ENCODE data around the gene BSG.

BSG gene

GRCh38 chr19:572140-572742 is at the start of gene BSG:
TSS of gene BSG (plus strand) at chr19:572596. CDS start at chr19:572635, 39 bp downstream.
- peak; percentile 91 to 95 for DNase-seq

GRCh38 chr19:522726-523125 is 49.7 kb upstream of the BSG start:
- DNase-seq = no peak

GRCh38 chr19:524062-524674 is 48.2 kb upstream of the BSG start:
- no peak for DNase-seq

- no peak for DNase-seq
Measured at GRCh38 chr19:525029-525428, 47.4 kb upstream of the BSG start.

GRCh38 chr19:525857-526419 is 46.5 kb upstream of the BSG start:
- no peak for DNase-seq

GRCh38 chr19:530134-531008 is 42.0 kb upstream of the BSG start:
- no peak for DNase-seq

- DNase-seq = peak; percentile 51 to 77
Measured at GRCh38 chr19:531009-531752, 41.2 kb upstream of the BSG start.

- no peak for DNase-seq
Measured at GRCh38 chr19:531753-532560, 40.4 kb upstream of the BSG start, which contains the start of gene CDC34. TSS of gene CDC34 (plus strand) at chr19:531760. CDS start at chr19:531932, 172 bp downstream.

GRCh38 chr19:532561-533363 is 39.6 kb upstream of the BSG start:
- peak; percentile 71 to 76 for DNase-seq

- no peak for DNase-seq
Measured at GRCh38 chr19:533364-534058, 38.9 kb upstream of the BSG start.

GRCh38 chr19:534088-534487 is 38.3 kb upstream of the BSG start:
- no peak for DNase-seq

GRCh38 chr19:535017-535835 is 37.2 kb upstream of the BSG start:
- no peak for DNase-seq

GRCh38 chr19:536031-536880 is 36.1 kb upstream of the BSG start:
- DNase-seq = no peak

- no peak for DNase-seq
Measured at GRCh38 chr19:536881-537404, 35.5 kb upstream of the BSG start.

GRCh38 chr19:538641-539428 is 33.6 kb upstream of the BSG start:
- DNase-seq = no peak

GRCh38 chr19:539429-540030 is 32.9 kb upstream of the BSG start:
- DNase-seq = no peak

Data from hippocampal formation (tissue), 2 donors.